Thoracic aorta (tissue), 2 donors: ENCODE data around the gene COPS9. TPM values are rescaled to one million over a fixed set of nuclear protein-coding genes. Genes with fewer than 3 reads are reported as not detected.

ENCODE experiments used
- ATAC-seq: fragments of 150-250 bp; one replicate; pipeline ENCODE4 v1.8.0; 2017; ENCODE audit warnings: low read depth; ENCODE audit not compliant: insufficient number of reproducible peaks, low FRiP score
- DNase-seq: peaks from one replicate; pipeline ENCODE4 v3.0.0-alpha.2; 2020; ENCODE audit warnings: low spot score
- H3K27ac ChIP-seq, 2 donors: fragments of 200-600 bp; sonication (generic); 1 replicate in 1 of 2; 2 replicates in 1 of 2; pipeline ENCODE4 v1.5.1; 2016; ENCODE audit warnings: mild to moderate bottlenecking in 2 of 2, moderate library complexity in 2 of 2
- H3K27me3 ChIP-seq: fragments of 200-600 bp; sonication (generic); replicated peaks from 2 replicates; pipeline ENCODE4 v1.6.0; 2016; ENCODE audit warnings: mild to moderate bottlenecking; ENCODE audit not compliant: insufficient read depth
- H3K36me3 ChIP-seq: fragments of 200-600 bp; sonication (generic); one replicate; pipeline ENCODE4 v1.5.1; 2016
- H3K4me1 ChIP-seq, 2 donors: fragments of 200-600 bp; sonication (generic); 1 replicate in 1 of 2; 2 replicates in 1 of 2; pipeline versions ENCODE4 v1.5.1 to v1.6.0; 2016; ENCODE audit warnings: low read depth in 2 of 2, mild to moderate bottlenecking in 1 of 2; ENCODE audit not compliant: control insufficient read depth in 1 of 2
- H3K4me3 ChIP-seq: fragments of 200-600 bp; sonication (generic); 2 replicates; pipeline ENCODE4 v1.5.1; 2016; ENCODE audit warnings: mild to moderate bottlenecking
- H3K9me3 ChIP-seq: fragments of 200-600 bp; sonication (generic); 2 replicates; pipeline ENCODE4 v1.5.1; 2016
- total RNA-seq, 2 donors: library from RNA; depleted of rRNA; stranded (reverse); fragments of >200 nt; gene quantifications; one replicate each; pipeline versions ENCODE4 v1.1.0 to v1.2.3, GENCODE V29; 2016
- TF ChIP-seq, protein P1 (sequence below): fragments of 200-600 bp; sonication (generic); IDR thresholded peaks from one replicate; pipeline ENCODE4 v1.5.1; 2019; ENCODE audit warnings: antibody characterized with exemption

Gene COPS9
- total RNA-seq, 2 donors from 2014 or later, result 101 to 115 TPM

DNA sequence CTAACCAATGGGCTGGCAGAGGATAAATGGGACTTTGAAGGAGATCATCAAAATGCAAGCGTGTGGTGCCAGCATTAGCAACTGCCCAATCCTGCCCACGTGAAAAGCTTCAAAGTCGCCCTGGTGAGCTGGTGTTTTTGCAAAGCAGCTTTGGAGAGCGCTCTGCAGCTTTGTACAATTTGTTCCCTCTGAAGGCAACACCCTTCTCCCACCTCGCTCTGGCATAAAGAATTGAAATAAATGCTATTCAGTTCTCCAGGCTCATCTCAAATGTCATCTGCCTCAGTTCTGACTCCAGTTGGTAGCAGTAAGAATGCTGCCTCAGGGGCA, 3.5 kb downstream of the COPS9 start:
- TF ChIP-seq, protein P1, sequence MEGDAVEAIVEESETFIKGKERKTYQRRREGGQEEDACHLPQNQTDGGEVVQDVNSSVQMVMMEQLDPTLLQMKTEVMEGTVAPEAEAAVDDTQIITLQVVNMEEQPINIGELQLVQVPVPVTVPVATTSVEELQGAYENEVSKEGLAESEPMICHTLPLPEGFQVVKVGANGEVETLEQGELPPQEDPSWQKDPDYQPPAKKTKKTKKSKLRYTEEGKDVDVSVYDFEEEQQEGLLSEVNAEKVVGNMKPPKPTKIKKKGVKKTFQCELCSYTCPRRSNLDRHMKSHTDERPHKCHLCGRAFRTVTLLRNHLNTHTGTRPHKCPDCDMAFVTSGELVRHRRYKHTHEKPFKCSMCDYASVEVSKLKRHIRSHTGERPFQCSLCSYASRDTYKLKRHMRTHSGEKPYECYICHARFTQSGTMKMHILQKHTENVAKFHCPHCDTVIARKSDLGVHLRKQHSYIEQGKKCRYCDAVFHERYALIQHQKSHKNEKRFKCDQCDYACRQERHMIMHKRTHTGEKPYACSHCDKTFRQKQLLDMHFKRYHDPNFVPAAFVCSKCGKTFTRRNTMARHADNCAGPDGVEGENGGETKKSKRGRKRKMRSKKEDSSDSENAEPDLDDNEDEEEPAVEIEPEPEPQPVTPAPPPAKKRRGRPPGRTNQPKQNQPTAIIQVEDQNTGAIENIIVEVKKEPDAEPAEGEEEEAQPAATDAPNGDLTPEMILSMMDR, result no peak
- Histone ChIP-seq H3K27ac (no peak overlapping the region), H3K9me3 (no peaks in the 10 kb centered on the region), H3K4me1 (peaks cover 12 to 22% of the 10 kb centered on the region in 2 donors), H3K36me3 (peaks cover 53% of the 10 kb centered on the region), H3K27me3 (no peaks in the 10 kb centered on the region), H3K4me3 (no peak overlapping the region)
- DNase-seq, result no peak
- ATAC-seq, result no peak

DNA sequence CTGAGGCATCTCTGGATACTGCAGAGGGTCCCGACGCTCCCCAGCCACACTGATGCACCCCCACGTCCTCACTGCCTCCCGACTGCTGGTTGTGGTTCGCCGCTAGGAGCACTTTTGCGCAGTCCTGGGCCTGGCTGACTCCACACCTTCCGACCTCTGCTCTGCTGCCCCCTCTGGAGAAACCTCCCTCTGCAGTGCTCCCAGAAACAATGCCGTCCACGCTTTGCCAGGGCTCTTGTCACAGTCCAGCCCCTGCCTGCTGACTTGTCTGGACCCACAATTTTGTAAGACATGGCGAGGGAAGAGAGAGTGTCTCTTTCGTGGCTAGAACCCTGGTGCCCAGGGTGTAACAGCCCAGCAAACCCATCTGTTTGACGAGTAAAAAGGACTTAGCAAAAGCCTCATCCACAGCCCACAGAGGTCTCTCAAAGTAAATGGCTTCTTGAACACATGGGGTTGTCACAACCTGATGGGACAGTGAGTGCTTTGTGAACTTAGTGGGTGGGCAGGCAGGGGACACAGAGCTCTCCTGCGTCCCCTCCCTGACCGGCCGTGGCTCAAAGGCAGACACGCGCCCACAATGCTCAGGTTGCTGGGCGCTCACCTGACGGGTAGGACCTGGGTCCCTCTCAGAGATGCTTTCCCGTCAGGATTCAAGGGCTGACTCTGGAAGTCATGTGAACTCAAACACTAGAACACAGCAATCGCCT, 4.0 kb downstream of the COPS9 start:
- Histone ChIP-seq H3K27ac (no peak overlapping the region), H3K9me3 (no peaks in the 10 kb centered on the region), H3K27me3 (no peaks in the 10 kb centered on the region), H3K4me3 (no peak overlapping the region), H3K4me1 (peaks cover 12 to 21% of the 10 kb centered on the region in 2 donors), H3K36me3 (peaks cover 53% of the 10 kb centered on the region)
- TF ChIP-seq, protein P1, result no peak
- ATAC-seq, result no peak
- DNase-seq, result no peak

DNA sequence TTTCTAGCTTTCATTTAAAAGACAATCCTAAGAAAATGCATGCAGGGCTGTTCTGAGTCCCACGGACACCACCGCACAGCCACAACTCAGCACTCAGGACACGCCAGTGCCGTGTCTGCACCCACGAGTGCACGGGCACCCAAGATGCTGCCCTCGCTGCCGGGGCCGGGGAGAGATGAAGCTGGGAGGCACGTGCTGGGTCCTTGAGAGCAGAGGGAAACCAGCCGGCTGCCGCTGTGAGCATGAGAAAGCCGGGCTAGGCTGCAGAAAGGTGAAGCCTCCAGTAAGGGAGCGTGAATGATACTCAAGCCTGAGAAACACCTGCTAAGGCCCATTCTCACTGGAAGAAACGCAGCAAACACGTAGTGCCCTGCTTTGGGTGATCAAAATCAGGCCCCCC, 4.8 kb downstream of the COPS9 start:
- no peak for DNase-seq

DNA sequence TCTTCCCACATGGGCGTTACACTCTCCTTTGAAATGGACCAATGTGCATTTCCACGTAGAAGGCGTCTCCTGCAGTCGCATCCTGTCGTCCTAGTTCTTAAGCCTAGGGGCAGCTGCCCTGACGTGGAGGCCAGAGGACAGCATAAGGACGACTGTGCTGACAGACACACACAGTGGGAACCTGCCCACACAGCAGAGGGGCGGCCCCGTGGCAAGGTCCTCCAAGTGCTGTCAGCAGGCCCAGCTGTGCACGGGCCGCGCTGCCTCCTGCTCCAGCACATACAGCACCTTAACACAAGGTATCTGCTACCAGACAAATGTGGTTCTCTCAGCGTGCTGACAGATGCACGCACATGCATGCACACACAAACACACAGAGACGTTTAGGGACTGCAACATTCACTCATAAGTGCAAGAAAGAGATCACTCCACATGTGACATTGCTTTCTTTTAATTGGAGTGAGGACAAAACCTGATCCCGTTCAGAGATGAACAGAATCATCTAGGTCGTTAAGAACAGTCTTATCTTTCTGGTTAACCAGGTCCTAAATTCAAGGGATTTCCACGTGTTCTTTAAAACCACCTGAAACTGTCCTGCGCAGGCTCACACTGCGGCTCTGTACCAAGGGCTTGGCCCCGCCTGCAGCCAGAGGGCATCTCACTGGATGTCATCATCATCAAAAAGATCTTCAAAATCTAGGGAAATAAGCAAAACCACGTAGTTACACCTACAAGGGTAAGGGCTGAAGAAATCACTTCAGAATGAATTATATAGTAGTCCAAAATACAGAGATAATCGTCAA, 5.5 kb downstream of the COPS9 start:
- peaks cover 9 to 14% of the 10 kb centered on the region in 2 donors for H3K4me1 ChIP-seq
- DNase-seq (no peak), ATAC-seq (no peak)
- no peaks in the 10 kb centered on the region for H3K9me3 ChIP-seq
- TF ChIP-seq, protein P1, result no peak
- H3K36me3 ChIP-seq, result peaks cover 55% of the 10 kb centered on the region
- H3K27ac ChIP-seq, result no peak overlapping the region
- H3K27me3 ChIP-seq, result no peaks in the 10 kb centered on the region
- H3K4me3 ChIP-seq, result no peak overlapping the region

More for the DNA sequence above, 4.8 kb downstream of the COPS9 start:
- peaks cover 55% of the 10 kb centered on the region for H3K36me3 ChIP-seq
- no peaks in the 10 kb centered on the region for H3K9me3 ChIP-seq
- TF ChIP-seq, protein P1, result no peak
- no peaks in the 10 kb centered on the region for H3K27me3 ChIP-seq
- peaks cover 9 to 15% of the 10 kb centered on the region in 2 donors for H3K4me1 ChIP-seq
- H3K27ac ChIP-seq, result no peak overlapping the region
- no peak for ATAC-seq
- no peak overlapping the region for H3K4me3 ChIP-seq

DNA sequence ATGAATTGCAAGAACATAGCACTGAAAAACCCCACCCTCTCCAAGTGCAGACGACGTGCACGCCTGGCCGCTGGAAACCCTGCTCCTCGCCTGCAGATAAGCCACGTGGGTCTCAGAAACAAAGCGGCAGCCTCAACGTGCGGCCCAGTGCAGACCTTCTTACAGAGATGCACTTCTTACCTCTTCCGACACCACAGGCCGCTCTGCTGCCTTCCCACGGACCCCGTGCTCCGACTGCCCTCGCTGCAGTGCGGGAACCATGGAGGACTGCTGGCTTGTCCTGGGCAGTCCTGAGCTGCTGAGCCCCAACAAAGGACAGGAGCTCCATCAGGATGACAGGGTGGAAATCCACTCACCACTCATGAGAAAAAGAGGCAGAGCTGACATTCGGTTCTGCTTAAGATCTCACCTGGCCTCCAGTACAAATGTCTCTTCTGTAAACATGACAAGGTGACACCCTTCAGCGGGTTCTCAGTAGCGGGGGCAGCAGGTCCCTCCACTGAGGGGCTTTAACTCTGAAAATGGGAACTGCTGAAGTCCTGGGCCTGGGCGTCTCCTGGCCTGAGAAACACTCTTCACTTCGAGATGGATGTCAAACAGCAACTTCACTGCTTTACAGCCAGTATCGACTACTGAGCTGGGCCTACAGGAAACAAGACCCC, 6.2 kb downstream of the COPS9 start:
- no peak overlapping the region for H3K4me3 ChIP-seq
- H3K4me1 ChIP-seq, result peaks cover 3 to 6% of the 10 kb centered on the region in 2 donors
- peaks cover 55% of the 10 kb centered on the region for H3K36me3 ChIP-seq
- no peaks in the 10 kb centered on the region for H3K9me3 ChIP-seq
- TF ChIP-seq, protein P1, result no peak
- no peak for ATAC-seq
- DNase-seq, result no peak
- no peaks in the 10 kb centered on the region for H3K27me3 ChIP-seq
- H3K27ac ChIP-seq, result no peak overlapping the region
